ENCODE results near the gene ADAMTSL1. TPM values are rescaled to one million over a fixed set of nuclear protein-coding genes. Genes with fewer than 3 reads are reported as not detected.

The ADAMTSL1 gene
- total and polyA plus RNA-seq, 8 donors = 1.1 to 98.8 (median 8.4) TPM

DNA sequence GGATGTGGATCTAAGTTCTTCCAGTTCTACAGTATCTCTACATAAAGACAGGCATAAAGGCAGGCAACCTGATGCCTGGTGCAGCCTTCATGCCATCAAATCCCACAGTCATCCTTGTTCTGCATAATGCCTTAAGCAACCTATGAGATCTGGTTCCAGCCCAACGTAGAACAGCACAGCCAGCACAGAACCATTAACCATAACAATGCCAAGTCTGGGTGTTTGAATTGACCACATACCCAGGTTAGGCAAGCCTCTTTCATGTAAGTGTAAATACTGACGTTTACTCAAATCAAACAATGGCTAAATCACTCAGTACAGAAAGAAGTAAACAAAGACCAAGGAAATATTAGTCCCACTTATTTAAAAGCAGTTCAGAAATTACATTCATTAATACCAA, 195.0 kb downstream of the ADAMTSL1 start:
- no peak for TF ChIP-seq POLR2AphosphoS5 (IDR thresholded peaks at IDR 0.05)
- no peak for TF ChIP-seq EP300 (IDR thresholded peaks at IDR 0.05)
- TF ChIP-seq POLR2A (IDR thresholded peaks at IDR 0.05) = no peak
- TF ChIP-seq, protein P1, sequence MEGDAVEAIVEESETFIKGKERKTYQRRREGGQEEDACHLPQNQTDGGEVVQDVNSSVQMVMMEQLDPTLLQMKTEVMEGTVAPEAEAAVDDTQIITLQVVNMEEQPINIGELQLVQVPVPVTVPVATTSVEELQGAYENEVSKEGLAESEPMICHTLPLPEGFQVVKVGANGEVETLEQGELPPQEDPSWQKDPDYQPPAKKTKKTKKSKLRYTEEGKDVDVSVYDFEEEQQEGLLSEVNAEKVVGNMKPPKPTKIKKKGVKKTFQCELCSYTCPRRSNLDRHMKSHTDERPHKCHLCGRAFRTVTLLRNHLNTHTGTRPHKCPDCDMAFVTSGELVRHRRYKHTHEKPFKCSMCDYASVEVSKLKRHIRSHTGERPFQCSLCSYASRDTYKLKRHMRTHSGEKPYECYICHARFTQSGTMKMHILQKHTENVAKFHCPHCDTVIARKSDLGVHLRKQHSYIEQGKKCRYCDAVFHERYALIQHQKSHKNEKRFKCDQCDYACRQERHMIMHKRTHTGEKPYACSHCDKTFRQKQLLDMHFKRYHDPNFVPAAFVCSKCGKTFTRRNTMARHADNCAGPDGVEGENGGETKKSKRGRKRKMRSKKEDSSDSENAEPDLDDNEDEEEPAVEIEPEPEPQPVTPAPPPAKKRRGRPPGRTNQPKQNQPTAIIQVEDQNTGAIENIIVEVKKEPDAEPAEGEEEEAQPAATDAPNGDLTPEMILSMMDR (IDR thresholded peaks at IDR 0.05) = no peak
- H3K4me3 ChIP-seq = no peak overlapping the region
- no peaks in the 10 kb centered on the region for H3K9me3 ChIP-seq
- H3K36me3 ChIP-seq = no peaks in the 10 kb centered on the region
- peak; percentile 21 to 32 for DNase-seq
- H3K27me3 ChIP-seq = no peaks in the 10 kb centered on the region
- H3K27ac ChIP-seq = peak overlapping the region in 2 of 5 donors; percentile 38 to 68
- 16 to 32% (median 30%) methylated on average over 2 of the region's 2 CpGs for WGBS, 5 donors
- H3K4me1 ChIP-seq = peaks cover 0 to 12% (median 1%) of the 10 kb centered on the region in 4 donors
- intact Hi-C loops (cut with DNase I; ENCODE audit: low total_unique reads) = no loop called here

DNA sequence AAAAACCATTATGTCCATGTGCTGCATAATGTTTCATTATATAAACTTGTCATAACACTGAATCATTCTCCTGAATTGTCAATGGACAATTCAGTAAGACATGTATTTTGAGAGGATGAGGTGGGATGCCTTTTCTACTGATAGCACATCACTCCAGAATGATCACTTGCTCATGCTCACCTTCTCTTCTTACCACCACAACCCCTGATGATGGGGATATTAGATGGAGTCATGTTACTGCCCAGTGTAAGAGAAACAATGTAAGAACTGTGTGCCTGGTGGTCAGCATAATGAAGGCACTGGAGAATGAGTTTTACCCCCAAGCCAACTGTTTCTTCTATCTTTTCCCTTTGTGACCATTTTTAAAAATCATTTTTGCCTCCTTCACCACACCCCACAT, 198.8 kb downstream of the ADAMTSL1 start:
- intact Hi-C loops (cut with DNase I; ENCODE audit: low total_unique reads) = no loop called here
- Histone ChIP-seq H3K4me3 (no peak overlapping the region), H3K27ac (no peak overlapping the region), H3K27me3 (no peaks in the 10 kb centered on the region), H3K4me1 (peaks cover 0 to 12% (median under 1%) of the 10 kb centered on the region in 4 donors), H3K9me3 (no peaks in the 10 kb centered on the region), H3K36me3 (no peaks in the 10 kb centered on the region)
- no peak for DNase-seq
- TF ChIP-seq EP300 (IDR thresholded peaks at IDR 0.05) (no peak), POLR2AphosphoS5 (IDR thresholded peaks at IDR 0.05) (no peak), POLR2A (IDR thresholded peaks at IDR 0.05) (no peak)
- TF ChIP-seq, protein P1 (IDR thresholded peaks at IDR 0.05) = no peak

DNA sequence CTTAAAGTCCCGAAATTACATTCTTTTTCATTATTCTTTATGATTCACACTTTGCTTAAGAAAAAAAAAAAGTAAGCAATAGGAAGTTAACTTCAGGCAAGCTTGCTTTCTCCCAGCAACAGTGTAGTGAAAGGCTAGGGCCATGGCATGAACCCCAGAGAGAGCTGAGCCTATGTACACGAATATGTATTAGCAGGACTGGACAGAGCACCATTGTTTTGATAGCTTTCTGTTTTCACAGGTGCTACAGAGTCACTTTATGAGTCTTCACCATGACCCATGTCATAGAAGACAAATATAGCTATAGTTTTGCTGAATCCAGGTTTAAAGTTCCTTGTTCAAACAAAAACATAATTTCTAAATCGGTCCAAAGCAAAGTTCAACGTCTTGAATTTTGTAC, 199.2 kb downstream of the ADAMTSL1 start:
- Histone ChIP-seq H3K4me1 (peaks cover 0 to 12% (median 0%) of the 10 kb centered on the region in 4 donors), H3K36me3 (no peaks in the 10 kb centered on the region), H3K27me3 (no peaks in the 10 kb centered on the region), H3K9me3 (no peaks in the 10 kb centered on the region), H3K27ac (no peak overlapping the region), H3K4me3 (no peak overlapping the region)
- intact Hi-C loops (cut with DNase I; ENCODE audit: low total_unique reads) = no loop called here
- DNase-seq = no peak
- TF ChIP-seq EP300 (IDR thresholded peaks at IDR 0.05) (no peak), POLR2A (IDR thresholded peaks at IDR 0.05) (no peak), POLR2AphosphoS5 (IDR thresholded peaks at IDR 0.05) (no peak)
- TF ChIP-seq, protein P1 (IDR thresholded peaks at IDR 0.05) = no peak
- 43 to 59% (median 47%) methylated on average over 4 of the region's 4 CpGs for WGBS, 5 donors

DNA sequence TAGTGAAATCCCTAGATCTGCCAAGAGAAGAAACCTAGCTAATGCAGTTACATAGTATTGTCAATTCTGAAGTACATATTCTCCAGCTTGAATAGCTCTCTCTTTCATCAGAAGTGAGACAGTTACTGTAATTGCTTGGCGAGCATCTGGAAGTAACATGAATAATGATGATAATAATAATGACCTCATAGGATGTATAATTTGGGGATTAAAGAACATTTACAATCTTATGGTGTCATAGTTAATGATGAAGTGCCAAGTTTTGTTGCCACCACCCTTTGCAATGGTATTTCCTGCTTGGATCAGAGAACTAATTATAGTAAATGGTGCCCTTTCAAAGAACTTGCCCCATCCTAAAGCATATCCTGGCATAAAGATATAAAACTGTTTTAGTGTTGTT, 201.4 kb downstream of the ADAMTSL1 start:
- peak in 1 of 2 donors; percentile 23 for DNase-seq
- Histone ChIP-seq H3K27ac (no peak overlapping the region), H3K4me1 (peaks cover 0 to 7% (median 2%) of the 10 kb centered on the region in 4 donors), H3K9me3 (no peaks in the 10 kb centered on the region), H3K4me3 (no peak overlapping the region), H3K36me3 (no peaks in the 10 kb centered on the region), H3K27me3 (no peaks in the 10 kb centered on the region)
- intact Hi-C loops (cut with DNase I; ENCODE audit: low total_unique reads) = no loop called here
- no peak for TF ChIP-seq POLR2A (IDR thresholded peaks at IDR 0.05)
- TF ChIP-seq, protein P1 (IDR thresholded peaks at IDR 0.05) = no peak
- no peak for TF ChIP-seq EP300 (IDR thresholded peaks at IDR 0.05)
- TF ChIP-seq POLR2AphosphoS5 (IDR thresholded peaks at IDR 0.05) = no peak
- 63 to 94% (median 88%) methylated on average over 1 of the region's 1 CpG for whole genome bisulfite sequencing, 5 donors

All from stomach (tissue), 9 donors.